Endothelial cell of umbilical vein (primary cell): ENCODE data around the gene LTBP1. TPM values are rescaled to one million over a fixed set of nuclear protein-coding genes. Genes with fewer than 3 reads are reported as not detected.

ENCODE experiments used
- BruUV-seq: library from RNA; stranded (reverse); fragments of 400-500 nt; replicated peaks from 2 replicates; lab custom pipeline; 2021; lab: Mats Ljungman, UMichigan
- CTCF ChIA-PET: fragments of 300-600, 350-600 bp; sonication (Branson Sonifier 250); formaldehyde crosslinking; loops from one replicate; lab custom pipeline; 2021; ENCODE audit warnings: antibody characterized with exemption, inconsistent platforms; lab: Charles Lee
- POLR2A ChIA-PET: fragments of 300-600, 350-600 bp; sonication (Branson Sonifier 250); formaldehyde crosslinking; loops from one replicate; lab custom pipeline; 2021; ENCODE audit warnings: antibody characterized with exemption, inconsistent platforms; lab: Charles Lee
- DNase-seq: peaks from one replicate; pipeline ENCODE4 v3.0.0-alpha.2; 2011; ENCODE audit warnings: low read depth, low spot score
- FAIRE-seq: peaks from 2 replicates; lab custom pipeline; 2011; peaks lifted over from hg19 to GRCh38; lab: Jason Lieb, UNC
- H2AFZ ChIP-seq: 2 replicates; pipeline ENCODE4 v1.6.0; 2012; ENCODE audit warnings: low read depth, low read length, control low read depth, inconsistent platforms
- H3K27ac ChIP-seq: 2 replicates; pipeline ENCODE4 v1.5.1; 2011; ENCODE audit warnings: low read depth, mild to moderate bottlenecking, control low read depth, low read length, moderate library complexity; ENCODE audit not compliant: insufficient read depth
- H3K27me3 ChIP-seq, 2 experiments: 2 replicates each; pipeline versions ENCODE4 v1.6.0 to v1.6.1; 2011; ENCODE audit warnings: low read length in 2 of 2, mixed read lengths in 1 of 2; ENCODE audit not compliant: control insufficient read depth in 2 of 2, insufficient read depth in 2 of 2
- H3K36me3 ChIP-seq, 2 experiments: 2 replicates in 1 of 2; 3 replicates in 1 of 2; pipeline ENCODE4 v1.5.1; 2011; ENCODE audit warnings: low read length in 2 of 2, mild to moderate bottlenecking in 1 of 2, moderate library complexity in 1 of 2; ENCODE audit not compliant: control insufficient read depth in 2 of 2, insufficient read depth in 2 of 2; ENCODE audit errors: extremely low read depth in 1 of 2
- H3K4me1 ChIP-seq: 3 replicates; pipeline ENCODE4 v1.5.1; 2011; ENCODE audit warnings: mild to moderate bottlenecking, low read length; ENCODE audit not compliant: control insufficient read depth, insufficient read depth; ENCODE audit errors: extremely low read depth
- H3K4me2 ChIP-seq: 2 replicates; pipeline ENCODE4 v1.6.1; 2011; ENCODE audit warnings: low read length, control low read depth, mixed read lengths; ENCODE audit not compliant: insufficient read depth
- H3K4me3 ChIP-seq, 3 experiments: fragments of 200-600 bp in 1 of 3; sonication (generic), shearing (Covaris generic) in 1 of 3; replicated peaks in 1 of 3; 2 replicates each; pipeline ENCODE4 v1.5.1; 2011 to 2016; ENCODE audit warnings: control low read depth in 3 of 3, low read length in 3 of 3, mild to moderate bottlenecking in 2 of 3, inconsistent platforms in 1 of 3, low read depth in 1 of 3, moderate library complexity in 1 of 3; ENCODE audit not compliant: insufficient read depth in 1 of 3
- H3K79me2 ChIP-seq: 2 replicates; pipeline ENCODE4 v1.6.0; 2012; ENCODE audit warnings: low read length, inconsistent platforms; ENCODE audit not compliant: control insufficient read depth, insufficient read depth
- H3K9ac ChIP-seq: replicated peaks from 2 replicates; pipeline ENCODE3; 2011; ENCODE audit warnings: low read length, control low read depth; ENCODE audit not compliant: insufficient read depth; ENCODE audit errors: extremely low read depth
- H3K9me1 ChIP-seq: replicated peaks from 3 replicates; pipeline ENCODE4 v1.6.0; 2011; ENCODE audit warnings: mild to moderate bottlenecking, low read length; ENCODE audit not compliant: control insufficient read depth, insufficient read depth; ENCODE audit errors: extremely low read depth
- H3K9me3 ChIP-seq: replicated peaks from 2 replicates; pipeline ENCODE4 v1.5.1; 2012; ENCODE audit warnings: low read length, inconsistent platforms; ENCODE audit not compliant: control insufficient read depth, insufficient read depth
- H4K20me1 ChIP-seq: replicated peaks from 2 replicates; pipeline ENCODE3; 2011; ENCODE audit warnings: mild to moderate bottlenecking, low read length; ENCODE audit not compliant: control insufficient read depth, insufficient read depth; ENCODE audit errors: extremely low read depth
- CTCF ChIP-seq, 2 donors: IDR thresholded peaks; 1 replicate in 1 of 2; 2 replicates in 1 of 2; pipeline ENCODE4 v1.5.1; 2011; ENCODE audit warnings: low read length in 2 of 2, mild to moderate bottlenecking in 2 of 2, moderate library complexity in 2 of 2, control low read depth in 1 of 2, inconsistent platforms in 1 of 2, low read depth in 1 of 2; ENCODE audit not compliant: insufficient read depth in 1 of 2; ENCODE audit errors: extremely low read depth in 1 of 2
- EZH2 ChIP-seq: IDR thresholded peaks from 2 replicates; pipeline ENCODE4 v1.6.1; 2012; ENCODE audit warnings: borderline replicate concordance, low read depth, mild to moderate bottlenecking, moderate library complexity, low read length, inconsistent platforms; ENCODE audit not compliant: severe bottlenecking
- FOS ChIP-seq: IDR thresholded peaks from 2 replicates; pipeline ENCODE4 v1.6.1; 2011; ENCODE audit warnings: mild to moderate bottlenecking, low read length, moderate library complexity, borderline replicate concordance; ENCODE audit not compliant: insufficient read depth
- GATA2 ChIP-seq: IDR thresholded peaks from 2 replicates; pipeline ENCODE4 v1.7.0; 2011; ENCODE audit warnings: low read depth, mild to moderate bottlenecking, moderate library complexity, mixed read lengths, low read length; ENCODE audit not compliant: insufficient read length, insufficient read depth
- JUN ChIP-seq: IDR thresholded peaks from 2 replicates; pipeline ENCODE4 v1.6.1; 2011; ENCODE audit warnings: borderline replicate concordance, low read depth; ENCODE audit not compliant: insufficient read length, insufficient read depth
- MYC ChIP-seq: IDR thresholded peaks from one replicate; pipeline ENCODE4 v1.6.1; 2011; ENCODE audit warnings: mild to moderate bottlenecking, low read depth, low read length
- POLR2A ChIP-seq: IDR thresholded peaks from 2 replicates; pipeline ENCODE4 v1.6.1; 2012; ENCODE audit warnings: low read depth, mild to moderate bottlenecking, control low read depth, low read length
- POLR2AphosphoS5 ChIP-seq: IDR thresholded peaks from 2 replicates; pipeline ENCODE4 v1.6.1; 2012; ENCODE audit warnings: low read depth, mild to moderate bottlenecking, control low read depth, low read length, moderate library complexity; ENCODE audit not compliant: insufficient read depth
- dilution Hi-C: fragments of 300-500 bp; cut with MboI; formaldehyde crosslinking; loops from one replicate; pipeline ENCODE4 v1.15.0; 2019; ENCODE audit warnings: low sequenced_read_pairs; ENCODE audit not compliant: extremely low pct_ligation_motif_present
- intact Hi-C: fragments of 100-400 bp; cut with micrococcal nuclease; formaldehyde crosslinking; loops from one replicate; pipeline ENCODE4 v1.10.0; 2022
- polyA plus RNA-seq, 4 experiments: library from polyadenylated mRNA; depleted of rRNA in 3 of 4; stranded (reverse) in 3 of 4; unstranded in 1 of 4; fragments of >200 nt; gene quantifications; 2 replicates each; pipeline versions ENCODE4 v1.2.1 to v1.2.3, GENCODE V29; 2011 to 2012; ENCODE audit warnings: missing spikeins in 1 of 4
- total RNA-seq: library from RNA; stranded (reverse); gene quantifications from 2 replicates; pipeline ENCODE4 v1.2.3, GENCODE V29; 2021
- TF ChIP-seq, protein P1 (sequence below): IDR thresholded peaks from 2 replicates; pipeline ENCODE4 v1.6.1; 2011; ENCODE audit not compliant: insufficient read depth, insufficient read length

LTBP1 gene
- total and polyA plus RNA-seq, 2 donors (not counting 3 experiments of a cell fraction or from before 2014, with no cell fraction given), result 57.4 to 68.2 TPM

- intact Hi-C loops, result no loop called here
- TF ChIP-seq POLR2AphosphoS5 (no peak), JUN (no peak), GATA2 (no peak), EZH2 (no peak), CTCF (IDR thresholded peaks at IDR 0.05; ENCODE audit: extremely low read depth in 1 of 2, insufficient read depth in 1 of 2, low read depth in 1 of 2, low read length in 2 of 2) (no peak), POLR2A (no peak), MYC (no peak), FOS (no peak)
- TF ChIP-seq, protein P1, sequence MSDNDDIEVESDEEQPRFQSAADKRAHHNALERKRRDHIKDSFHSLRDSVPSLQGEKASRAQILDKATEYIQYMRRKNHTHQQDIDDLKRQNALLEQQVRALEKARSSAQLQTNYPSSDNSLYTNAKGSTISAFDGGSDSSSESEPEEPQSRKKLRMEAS, result no peak
- Histone ChIP-seq H3K27ac (peak overlapping the region; percentile 60), H3K4me2 (peak overlapping the region; percentile 45), H3K36me3 (peaks cover 2 to 3% of the 10 kb centered on the region in 2 experiments), H3K27me3 (no peaks in the 10 kb centered on the region), H3K9me1 (no peaks in the 10 kb centered on the region), H3K9ac (no peak overlapping the region), H3K4me1 (peaks cover 18% of the 10 kb centered on the region), H2AFZ (no peak overlapping the region), H3K4me3 (no peak overlapping the region), H4K20me1 (no peaks in the 10 kb centered on the region), H3K79me2 (no peaks in the 10 kb centered on the region), H3K9me3 (no peaks in the 10 kb centered on the region)
- ChIA-PET POLR2A (no interaction called here), CTCF (interaction anchor here (0.8 kb wide), 1 partner anchor 10 kb away, joined by 3 read pairs; no protein-coding TSS in a partner anchor)
- DNase-seq (no peak), FAIRE-seq (no peak)
- BruUV-seq, result TSS peak; percentile 35
- dilution Hi-C loops, result no loop called here
Observed at GRCh38 chr2:33220533-33220932, 273.8 kb downstream of the LTBP1 start.
